T47D (cell line): ENCODE results near the gene RUNX1.

Source experiments
- DNase-seq, 2 experiments: peaks; one replicate each; pipeline versions ENCODE4 v3.0.0 to v3.0.0-alpha.2; 2011 to 2012; ENCODE audit warnings: low read depth in 1 of 2, low spot score in 1 of 2
- JUND ChIP-seq: IDR thresholded peaks from 2 replicates; pipeline ENCODE4 v1.6.1; 2012; ENCODE audit warnings: low read depth
- in situ Hi-C: cut with HindIII; loops from 2 replicates; pipeline ENCODE4 v1.10.0; 2016; ENCODE audit warnings: low sequenced_read_pairs, low pct_unique_long_range_greater_than_20kb

The RUNX1 gene

GRCh38 chr21:35077466-35077865 lies 28.4 kb upstream of the RUNX1 start:
- in situ Hi-C loops: no loop called here
- no peak for DNase-seq
- TF ChIP-seq JUND: no peak

GRCh38 chr21:35075546-35075945 lies 26.4 kb upstream of the RUNX1 start:
- no peak for TF ChIP-seq JUND
- in situ Hi-C loops: no loop called here
- DNase-seq: no peak

GRCh38 chr21:35072960-35073359 lies 23.9 kb upstream of the RUNX1 start:
- in situ Hi-C loops: no loop called here
- no peak for TF ChIP-seq JUND
- no peak for DNase-seq

- DNase-seq: no peak
- in situ Hi-C loops: no loop called here
- TF ChIP-seq JUND: no peak
Measured at GRCh38 chr21:35072557-35072956, 23.5 kb upstream of the RUNX1 start.

GRCh38 chr21:35071347-35071746 lies 22.2 kb upstream of the RUNX1 start:
- in situ Hi-C loops: no loop called here
- TF ChIP-seq JUND: no peak
- no peak for DNase-seq

- TF ChIP-seq JUND: no peak
- no peak for DNase-seq
- in situ Hi-C loops: no loop called here
Measured at GRCh38 chr21:35070436-35070835, 21.3 kb upstream of the RUNX1 start.

GRCh38 chr21:35066824-35067223 lies 17.7 kb upstream of the RUNX1 start:
- DNase-seq: no peak
- TF ChIP-seq JUND: no peak
- in situ Hi-C loops: no loop called here

GRCh38 chr21:35063428-35064172 lies 14.5 kb upstream of the RUNX1 start:
- peak in 1 of 2 experiments; percentile 33 for DNase-seq
- no peak for TF ChIP-seq JUND
- in situ Hi-C loops: no loop called here

GRCh38 chr21:35062016-35062415 lies 12.9 kb upstream of the RUNX1 start:
- DNase-seq: no peak
- in situ Hi-C loops: no loop called here
- TF ChIP-seq JUND: no peak

GRCh38 chr21:35059742-35060141 lies 10.6 kb upstream of the RUNX1 start:
- in situ Hi-C loops: no loop called here
- no peak for DNase-seq
- no peak for TF ChIP-seq JUND

GRCh38 chr21:35058058-35058457 lies 9.0 kb upstream of the RUNX1 start:
- DNase-seq: no peak
- in situ Hi-C loops: no loop called here
- no peak for TF ChIP-seq JUND

GRCh38 chr21:35057428-35057827 lies 8.3 kb upstream of the RUNX1 start:
- no peak for TF ChIP-seq JUND
- no peak for DNase-seq
- in situ Hi-C loops: no loop called here

- peak in 1 of 2 experiments; percentile 34 for DNase-seq
- no peak for TF ChIP-seq JUND
- in situ Hi-C loops: no loop called here
Measured at GRCh38 chr21:35053356-35054096, 4.4 kb upstream of the RUNX1 start.
